HEK293T (cell line): Measurements from ENCODE around the gene C1QTNF6.

Source experiments
- BHLHE40 ChIP-seq: fragments of 450-650 bp; IDR thresholded peaks from 2 replicates; pipeline ENCODE4 v1.6.1; 2016; ENCODE audit warnings: mild to moderate bottlenecking, moderate library complexity, borderline replicate concordance
- FOXK2 ChIP-seq: fragments of 450-650 bp; IDR thresholded peaks from 2 replicates; pipeline ENCODE4 v1.6.1; 2016; ENCODE audit warnings: mild to moderate bottlenecking
- FOXM1 ChIP-seq: fragments of 450-650 bp; IDR thresholded peaks from 2 replicates; pipeline ENCODE4 v1.6.1; 2017; ENCODE audit warnings: mild to moderate bottlenecking, borderline replicate concordance
- NFRKB ChIP-seq: fragments of 450-650 bp; IDR thresholded peaks from 2 replicates; pipeline ENCODE4 v1.6.1; 2016; ENCODE audit warnings: mild to moderate bottlenecking, moderate library complexity
- SP1 ChIP-seq: fragments of 450-650 bp; IDR thresholded peaks from 2 replicates; pipeline ENCODE4 v1.6.1; 2017

DNA sequence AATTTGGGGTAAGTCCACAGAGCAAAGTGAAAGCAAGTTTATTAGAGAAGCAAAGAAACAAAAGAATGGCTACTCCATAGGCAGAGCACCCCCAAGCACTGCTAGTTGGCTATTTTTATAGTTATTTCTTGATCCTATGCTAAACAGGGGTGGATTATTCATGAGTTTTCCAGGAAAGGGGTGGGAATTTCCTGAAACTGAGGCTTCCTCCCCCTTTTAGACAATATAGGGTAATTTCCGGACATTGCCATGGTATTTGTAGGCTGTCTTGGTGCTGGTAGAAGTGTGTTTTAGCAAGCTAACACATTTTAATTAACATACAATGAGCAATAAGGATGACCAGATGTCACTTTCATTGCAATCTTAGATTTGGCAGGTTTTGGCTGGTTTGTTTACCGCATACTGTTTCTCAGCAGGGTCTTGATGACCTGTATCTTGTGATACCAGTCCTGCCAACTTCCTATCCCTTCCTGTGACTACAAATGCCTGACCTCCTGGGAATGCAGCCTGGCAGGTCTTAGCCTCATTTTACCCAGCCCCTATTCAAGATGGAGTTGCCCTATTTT, 937 bp upstream of the C1QTNF6 start:
- TF ChIP-seq FOXK2 (no peak), BHLHE40 (no peak), FOXM1 (no peak), SP1 (no peak), NFRKB (no peak)
